22Rv1 (cell line): Measurements from ENCODE around the gene DZIP3.

Experiments
- CTCF ChIP-seq: fragments of 450-650 bp; IDR thresholded peaks from 2 replicates; pipeline ENCODE4 v1.5.1; 2017; ENCODE audit warnings: mild to moderate bottlenecking
- ZFX ChIP-seq: fragments of 450-650 bp; IDR thresholded peaks from 2 replicates; pipeline ENCODE4 v1.6.1; 2017; ENCODE audit warnings: antibody characterized with exemption, borderline replicate concordance

GRCh38 chr3:108605028-108605427 lies 15.5 kb downstream of the DZIP3 start:
- TF ChIP-seq CTCF = no peak
- TF ChIP-seq ZFX = no peak
